ENCODE data around the gene WAPL. TPM values are rescaled to one million over a fixed set of nuclear protein-coding genes. Genes with fewer than 3 reads are reported as not detected.

Gene WAPL
- total and polyA plus RNA-seq, 8 donors, result 11.7 to 100 (median 21.1) TPM

DNA sequence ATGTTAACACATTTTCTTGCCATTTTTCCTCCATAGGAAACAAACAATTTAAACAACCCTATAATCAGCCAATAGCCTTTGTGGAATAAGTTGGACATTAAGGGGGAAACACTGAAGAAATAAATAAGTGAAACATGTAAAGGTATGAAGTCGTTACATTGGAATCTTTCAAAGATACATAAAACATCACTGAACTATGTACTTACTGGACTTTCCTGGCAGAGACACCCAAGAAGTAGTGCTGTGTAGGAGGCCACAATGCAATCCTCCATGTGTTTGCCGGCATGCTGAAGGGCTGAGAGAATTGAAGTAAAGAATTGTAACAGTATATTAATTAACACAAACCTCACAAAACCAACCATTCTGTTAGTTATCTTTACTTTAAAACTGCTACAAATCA, 78.5 kb downstream of the WAPL start:
- Histone ChIP-seq H3K9me3 (no peaks in the 10 kb centered on the region), H3K27me3 (no peaks in the 10 kb centered on the region), H3K36me3 (peaks cover 18 to 85% (median 78%) of the 10 kb centered on the region in 4 donors), H3K4me1 (peaks cover 18 to 47% (median 29%) of the 10 kb centered on the region in 4 donors), H3K4me3 (no peak overlapping the region), H3K27ac (no peak overlapping the region)
- WGBS, 5 donors, result 70 to 84% (median 77%) methylated on average over 2 of the region's 2 CpGs
- DNase-seq, result no peak
- TF ChIP-seq, protein P1, sequence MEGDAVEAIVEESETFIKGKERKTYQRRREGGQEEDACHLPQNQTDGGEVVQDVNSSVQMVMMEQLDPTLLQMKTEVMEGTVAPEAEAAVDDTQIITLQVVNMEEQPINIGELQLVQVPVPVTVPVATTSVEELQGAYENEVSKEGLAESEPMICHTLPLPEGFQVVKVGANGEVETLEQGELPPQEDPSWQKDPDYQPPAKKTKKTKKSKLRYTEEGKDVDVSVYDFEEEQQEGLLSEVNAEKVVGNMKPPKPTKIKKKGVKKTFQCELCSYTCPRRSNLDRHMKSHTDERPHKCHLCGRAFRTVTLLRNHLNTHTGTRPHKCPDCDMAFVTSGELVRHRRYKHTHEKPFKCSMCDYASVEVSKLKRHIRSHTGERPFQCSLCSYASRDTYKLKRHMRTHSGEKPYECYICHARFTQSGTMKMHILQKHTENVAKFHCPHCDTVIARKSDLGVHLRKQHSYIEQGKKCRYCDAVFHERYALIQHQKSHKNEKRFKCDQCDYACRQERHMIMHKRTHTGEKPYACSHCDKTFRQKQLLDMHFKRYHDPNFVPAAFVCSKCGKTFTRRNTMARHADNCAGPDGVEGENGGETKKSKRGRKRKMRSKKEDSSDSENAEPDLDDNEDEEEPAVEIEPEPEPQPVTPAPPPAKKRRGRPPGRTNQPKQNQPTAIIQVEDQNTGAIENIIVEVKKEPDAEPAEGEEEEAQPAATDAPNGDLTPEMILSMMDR (IDR thresholded peaks at IDR 0.05), result no peak
- TF ChIP-seq POLR2A (IDR thresholded peaks at IDR 0.05) (no peak), POLR2AphosphoS5 (IDR thresholded peaks at IDR 0.05) (no peak), EP300 (IDR thresholded peaks at IDR 0.05) (no peak)
- intact Hi-C loops (cut with DNase I; ENCODE audit: low total_unique reads), result no loop called here

- 88 to 92% (median 91%) methylated on average over 5 of the region's 5 CpGs for WGBS, 5 donors
- no peaks in the 10 kb centered on the region for H3K27me3 ChIP-seq
- peak in 1 of 2 donors; percentile 15 for DNase-seq
- H3K9me3 ChIP-seq, result no peaks in the 10 kb centered on the region
- peak overlapping the region in 1 of 5 donors; percentile 4 for H3K27ac ChIP-seq
- TF ChIP-seq POLR2AphosphoS5 (IDR thresholded peaks at IDR 0.05), result no peak
- TF ChIP-seq, protein P1 (IDR thresholded peaks at IDR 0.05), result no peak
- TF ChIP-seq POLR2A (IDR thresholded peaks at IDR 0.05), result no peak
- TF ChIP-seq EP300 (IDR thresholded peaks at IDR 0.05), result no peak
- intact Hi-C loops (cut with DNase I; ENCODE audit: low total_unique reads), result no loop called here
- no peak overlapping the region for H3K4me3 ChIP-seq
- peaks cover 8 to 42% (median 21%) of the 10 kb centered on the region in 4 donors for H3K4me1 ChIP-seq
- H3K36me3 ChIP-seq, result peaks cover 32 to 96% (median 84%) of the 10 kb centered on the region in 4 donors
Measured at GRCh38 chr10:86440874-86441843, 80.4 kb downstream of the WAPL start.

- Histone ChIP-seq H3K27me3 (no peaks in the 10 kb centered on the region), H3K36me3 (peaks cover 32 to 96% (median 84%) of the 10 kb centered on the region in 4 donors), H3K9me3 (no peaks in the 10 kb centered on the region), H3K27ac (no peak overlapping the region), H3K4me1 (peaks cover 8 to 42% (median 21%) of the 10 kb centered on the region in 4 donors), H3K4me3 (no peak overlapping the region)
- peak; percentile 59 to 65 for DNase-seq
- TF ChIP-seq POLR2AphosphoS5 (IDR thresholded peaks at IDR 0.05), result peak in 1 of 3 donors; percentile 18
- no peak for TF ChIP-seq EP300 (IDR thresholded peaks at IDR 0.05)
- TF ChIP-seq POLR2A (IDR thresholded peaks at IDR 0.05), result no peak
- TF ChIP-seq, protein P1 (IDR thresholded peaks at IDR 0.05), result no peak
- WGBS, 5 donors, result 5 to 30% (median 13%) methylated on average over 1 of the region's 1 CpG
- intact Hi-C loops (cut with DNase I; ENCODE audit: low total_unique reads), result no loop called here
Measured at GRCh38 chr10:86439544-86439943, 82.0 kb downstream of the WAPL start.

- WGBS, 5 donors, result 44 to 65% (median 47%) methylated on average over 8 of the region's 8 CpGs
- peaks cover 32 to 89% (median 78%) of the 10 kb centered on the region in 4 donors for H3K36me3 ChIP-seq
Measured at GRCh38 chr10:86438091-86438749, 83.4 kb downstream of the WAPL start.

More at GRCh38 chr10:86438091-86438749, 83.4 kb downstream of the WAPL start:
- DNase-seq, result no peak
- no peak for TF ChIP-seq EP300 (IDR thresholded peaks at IDR 0.05)
- TF ChIP-seq POLR2A (IDR thresholded peaks at IDR 0.05), result no peak
- TF ChIP-seq POLR2AphosphoS5 (IDR thresholded peaks at IDR 0.05), result no peak
- TF ChIP-seq, protein P1 (IDR thresholded peaks at IDR 0.05), result no peak
- intact Hi-C loops (cut with DNase I; ENCODE audit: low total_unique reads), result no loop called here
- no peaks in the 10 kb centered on the region for H3K9me3 ChIP-seq
- no peak overlapping the region for H3K4me3 ChIP-seq
- H3K4me1 ChIP-seq, result peaks cover 8 to 42% (median 21%) of the 10 kb centered on the region in 4 donors
- no peaks in the 10 kb centered on the region for H3K27me3 ChIP-seq
- H3K27ac ChIP-seq, result peak overlapping the region in 3 of 5 donors; percentile 9 to 57 (median 52)
